Forelimb muscle (tissue), 1 donor: ENCODE measurements around the gene SAMD7. TPM values are rescaled to one million over a fixed set of nuclear protein-coding genes. Genes with fewer than 3 reads are reported as not detected.

Experiments used
- DNase-seq: peaks from one replicate; pipeline ENCODE4 v3.0.0-alpha.2; 2013; ENCODE audit warnings: low read depth
- polyA plus RNA-seq: library from polyadenylated mRNA; unstranded; fragments of 120-200 nt; gene quantifications from one replicate; pipeline ENCODE4 v1.2.1, GENCODE V29; 2013; ENCODE audit not compliant: insufficient read length

The SAMD7 gene
- polyA plus RNA-seq, 1 donor, result not detected

- DNase-seq, result no peak
Observed at GRCh38 chr3:169907944-169908343, 3.4 kb upstream of the SAMD7 start.

GRCh38 chr3:169913323-169913722, 2.0 kb downstream of the SAMD7 start:
- DNase-seq, result no peak

- no peak for DNase-seq
Observed at GRCh38 chr3:169914321-169914720, 2.9 kb downstream of the SAMD7 start.

GRCh38 chr3:169923189-169923588, 11.8 kb downstream of the SAMD7 start:
- no peak for DNase-seq

- no peak for DNase-seq
Observed at GRCh38 chr3:169923831-169924230, 12.5 kb downstream of the SAMD7 start.

GRCh38 chr3:169929830-169930519, 18.6 kb downstream of the SAMD7 start:
- DNase-seq, result no peak

GRCh38 chr3:169930843-169931242, 19.5 kb downstream of the SAMD7 start:
- no peak for DNase-seq

- DNase-seq, result no peak
Observed at GRCh38 chr3:169931747-169932520, 20.6 kb downstream of the SAMD7 start.

- no peak for DNase-seq
Observed at GRCh38 chr3:169939320-169939719, 27.9 kb downstream of the SAMD7 start.

- no peak for DNase-seq
Observed at GRCh38 chr3:169939751-169940150, 28.4 kb downstream of the SAMD7 start.

- no peak for DNase-seq
Observed at GRCh38 chr3:169940470-169941181, 29.3 kb downstream of the SAMD7 start.

- no peak for DNase-seq
Observed at GRCh38 chr3:169945313-169945712, 33.9 kb downstream of the SAMD7 start.

GRCh38 chr3:169946336-169946735, 35.0 kb downstream of the SAMD7 start:
- DNase-seq, result no peak

- DNase-seq, result no peak
Observed at GRCh38 chr3:169948559-169949448, 37.4 kb downstream of the SAMD7 start.

- no peak for DNase-seq
Observed at GRCh38 chr3:169952045-169952444, 40.7 kb downstream of the SAMD7 start.

GRCh38 chr3:169953462-169954141, 42.2 kb downstream of the SAMD7 start:
- no peak for DNase-seq

- no peak for DNase-seq
Observed at GRCh38 chr3:169954142-169954756, 42.9 kb downstream of the SAMD7 start.

GRCh38 chr3:169955406-169955805, 44.0 kb downstream of the SAMD7 start:
- DNase-seq, result no peak

GRCh38 chr3:169964176-169964575, 52.8 kb downstream of the SAMD7 start:
- DNase-seq, result no peak
